Mesendoderm (in vitro differentiated cells): ENCODE data around the gene RNFT1. TPM values are rescaled to one million over a fixed set of nuclear protein-coding genes. Genes with fewer than 3 reads are reported as not detected.
A peak's percentile ranks its signal among the peaks of the same experiment; 100 is the strongest.
"Not testable (repeated sequence)": the region's sequence is repeated elsewhere in the genome, so short reads cannot be mapped to it uniquely, and the experiment has no call there.

Source experiments
- DNase-seq: peaks from one replicate; pipeline ENCODE4 v3.0.0; 2013
- H2AK5ac ChIP-seq: 2 replicates; pipeline ENCODE4 v1.6.1; 2013; ENCODE audit warnings: low read length, inconsistent platforms
- H2BK120ac ChIP-seq: 2 replicates; pipeline ENCODE4 v1.6.1; 2013; ENCODE audit warnings: low read depth, mild to moderate bottlenecking, low read length, moderate library complexity, mixed read lengths
- H2BK15ac ChIP-seq: replicated peaks from 2 replicates; pipeline ENCODE4 v1.6.1; 2013; ENCODE audit warnings: low read depth, mild to moderate bottlenecking, moderate library complexity
- H2BK5ac ChIP-seq: 2 replicates; pipeline ENCODE4 v1.6.1; 2013; ENCODE audit warnings: low read length, inconsistent platforms
- H3K18ac ChIP-seq: 2 replicates; pipeline ENCODE4 v1.6.1; 2013; ENCODE audit warnings: mild to moderate bottlenecking, low read length, mixed read lengths
- H3K23ac ChIP-seq: one replicate; pipeline ENCODE4 v1.6.1; 2013; ENCODE audit warnings: low read length
- H3K27ac ChIP-seq: 2 replicates; pipeline ENCODE4 v1.5.1; 2013; ENCODE audit warnings: low read depth, mild to moderate bottlenecking, inconsistent platforms, low read length, moderate library complexity
- H3K27me3 ChIP-seq: 2 replicates; pipeline ENCODE4 v1.6.1; 2013; ENCODE audit warnings: low read length, control low read depth, mild to moderate bottlenecking, inconsistent platforms; ENCODE audit not compliant: insufficient read depth, poor library complexity
- H3K36me3 ChIP-seq: 2 replicates; pipeline ENCODE4 v1.6.1; 2013; ENCODE audit warnings: low read length, inconsistent platforms; ENCODE audit not compliant: control insufficient read depth, insufficient read depth
- H3K4ac ChIP-seq: one replicate; pipeline ENCODE4 v1.6.1; 2013; ENCODE audit warnings: low read depth, mild to moderate bottlenecking, low read length, moderate library complexity
- H3K4me1 ChIP-seq: 2 replicates; pipeline ENCODE4 v1.6.1; 2013; ENCODE audit warnings: low read depth, low read length, inconsistent platforms; ENCODE audit not compliant: control insufficient read depth
- H3K4me2 ChIP-seq: 2 replicates; pipeline ENCODE4 v1.6.1; 2013; ENCODE audit warnings: low read length
- H3K4me3 ChIP-seq: 2 replicates; pipeline ENCODE4 v1.5.1; 2013; ENCODE audit warnings: mild to moderate bottlenecking, low read length
- H3K56ac ChIP-seq: one replicate; pipeline ENCODE4 v1.6.1; 2013; ENCODE audit warnings: low read length
- H3K79me1 ChIP-seq: 2 replicates; pipeline ENCODE4 v1.6.1; 2013; ENCODE audit warnings: low read length, inconsistent platforms
- H3K79me2 ChIP-seq: 2 replicates; pipeline ENCODE4 v1.6.1; 2013; ENCODE audit warnings: mild to moderate bottlenecking, low read length; ENCODE audit not compliant: control insufficient read depth, insufficient read depth
- H3K9ac ChIP-seq: 2 replicates; pipeline ENCODE4 v1.6.1; 2013; ENCODE audit warnings: low read length, inconsistent platforms
- H4K5ac ChIP-seq: one replicate; pipeline ENCODE4 v1.6.1; 2013; ENCODE audit warnings: low read length
- H4K8ac ChIP-seq: one replicate; pipeline ENCODE4 v1.6.1; 2013; ENCODE audit warnings: low read depth, mild to moderate bottlenecking, control low read depth, low read length, moderate library complexity
- WGBS: extraction: QIAGEN DNeasy Blood & Tissue Kit; methylation state at CpG from one replicate; pipeline ENCODE4 v1.1.7; 2013; ENCODE audit warnings: low lambda C conversion rate, missing lambda C conversion rate; ENCODE audit not compliant: insufficient coverage; ENCODE audit errors: extremely low coverage; 5-methylcytosine and 5-hydroxymethylcytosine counted together
- polyA plus RNA-seq, 2 experiments: library from polyadenylated mRNA; stranded (reverse); fragments of 200-250 nt; gene quantifications; one replicate each; pipeline ENCODE4 v1.2.3, GENCODE V29; 2013

The RNFT1 gene, protein sequence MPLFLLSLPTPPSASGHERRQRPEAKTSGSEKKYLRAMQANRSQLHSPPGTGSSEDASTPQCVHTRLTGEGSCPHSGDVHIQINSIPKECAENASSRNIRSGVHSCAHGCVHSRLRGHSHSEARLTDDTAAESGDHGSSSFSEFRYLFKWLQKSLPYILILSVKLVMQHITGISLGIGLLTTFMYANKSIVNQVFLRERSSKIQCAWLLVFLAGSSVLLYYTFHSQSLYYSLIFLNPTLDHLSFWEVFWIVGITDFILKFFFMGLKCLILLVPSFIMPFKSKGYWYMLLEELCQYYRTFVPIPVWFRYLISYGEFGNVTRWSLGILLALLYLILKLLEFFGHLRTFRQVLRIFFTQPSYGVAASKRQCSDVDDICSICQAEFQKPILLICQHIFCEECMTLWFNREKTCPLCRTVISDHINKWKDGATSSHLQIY
- polyA plus RNA-seq (2013, experiment 1 of 2), result 5.3 TPM
- 5.7 TPM for polyA plus RNA-seq (2013, experiment 2 of 2)

DNA sequence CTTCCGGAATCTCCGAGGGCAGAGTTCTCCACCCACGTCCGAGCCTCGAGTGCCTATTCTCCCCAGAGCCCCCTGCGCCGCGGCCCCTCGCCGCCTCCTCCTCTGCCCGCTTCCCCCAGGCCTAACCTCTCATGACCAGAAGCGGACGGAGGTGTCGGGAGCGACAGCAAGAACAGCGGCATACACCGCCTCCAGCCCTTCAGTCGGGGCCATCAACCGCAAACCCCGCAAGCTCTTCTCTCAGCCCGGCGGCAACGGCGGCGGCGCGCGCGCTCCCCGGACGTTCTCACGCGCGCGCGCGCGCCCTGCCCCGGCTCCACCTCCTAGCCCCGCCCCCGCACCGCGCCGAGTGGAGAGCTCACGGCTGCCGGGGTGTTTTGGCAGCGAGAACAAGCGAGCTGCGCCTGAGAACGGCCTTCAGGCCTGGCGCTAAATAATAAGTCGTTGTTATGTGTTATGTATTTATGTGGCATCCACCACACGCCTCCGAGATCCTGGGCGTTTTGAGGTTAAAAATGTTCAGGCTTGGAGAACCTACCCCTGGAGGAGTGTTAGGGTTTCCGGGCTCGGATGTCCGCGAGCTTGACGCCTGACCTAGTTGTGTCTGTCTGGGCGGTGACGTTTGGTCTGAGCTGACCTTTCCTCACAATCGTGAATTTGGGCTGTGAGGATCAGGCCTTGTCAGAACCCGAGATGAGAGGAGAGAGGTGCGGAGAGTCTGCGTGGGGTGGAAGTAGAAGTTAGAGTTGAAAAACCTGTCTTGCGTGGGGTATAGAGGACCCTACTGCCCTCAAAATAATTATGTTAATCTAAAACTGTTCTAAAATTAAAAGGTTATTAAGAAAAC, at the start of gene RNFT1:
TSS of gene RNFT1 (minus strand) at position 259 of the 847 bp plus-strand sequence. CDS start at position 182, 77 bp downstream.
- peak; percentile 88 for DNase-seq
- Histone ChIP-seq H3K4me1 (peaks cover 2% of the 10 kb centered on the region), H2BK120ac (no peak within 1 kb of the TSS), H4K8ac (no peak within 1 kb of the TSS), H3K79me2 (no peaks in the 10 kb centered on the region), H3K36me3 (no peaks in the 10 kb centered on the region), H2AK5ac (no peak within 1 kb of the TSS), H3K23ac (no peak within 1 kb of the TSS), H3K27ac (no peak within 1 kb of the TSS), H3K9ac (peak within 1 kb of the TSS; percentile 90), H4K5ac (no peak within 1 kb of the TSS), H2BK15ac (no peak within 1 kb of the TSS), H3K4me3 (peak within 1 kb of the TSS; percentile 83), H3K18ac (peak within 1 kb of the TSS; percentile 35), H3K4ac (no peak within 1 kb of the TSS), H3K79me1 (no peaks in the 10 kb centered on the region), H3K4me2 (peak within 1 kb of the TSS; percentile 95), H3K27me3 (no peaks in the 10 kb centered on the region), H2BK5ac (no peak within 1 kb of the TSS), H3K56ac (peak within 1 kb of the TSS; percentile 95)
- no CpG with 5 or more reads among the region's 67 CpGs for WGBS

DNA sequence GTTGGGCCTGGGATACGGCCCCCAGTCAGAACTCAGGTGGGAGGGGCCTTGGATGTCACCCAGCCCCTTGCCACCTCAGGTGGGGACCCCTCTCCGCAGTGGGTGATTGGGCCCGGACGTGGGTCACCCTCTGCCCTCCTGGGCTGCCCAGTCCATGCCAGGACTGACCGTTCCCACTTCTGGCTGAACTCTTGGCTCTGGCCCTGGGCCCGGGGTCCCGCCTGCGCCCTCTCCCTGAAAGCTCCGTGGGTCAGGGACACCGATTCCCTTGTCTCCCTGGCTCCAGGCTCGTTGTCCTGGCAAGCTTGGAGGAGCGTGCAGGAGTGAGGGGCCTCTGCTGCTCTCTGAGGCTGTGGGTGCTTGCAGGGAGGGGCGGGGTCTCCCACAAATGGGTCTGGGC, 44.8 kb upstream of the RNFT1 start:
- not testable (repeated sequence) for H3K9ac ChIP-seq, H3K79me1 ChIP-seq, H3K4me2 ChIP-seq, H3K4me3 ChIP-seq, H4K5ac ChIP-seq, DNase-seq, H3K27ac ChIP-seq, H3K18ac ChIP-seq, H2BK15ac ChIP-seq, H2BK120ac ChIP-seq, H3K56ac ChIP-seq, H4K8ac ChIP-seq, H3K27me3 ChIP-seq, H3K36me3 ChIP-seq, H2AK5ac ChIP-seq, H3K4me1 ChIP-seq, H2BK5ac ChIP-seq, H3K4ac ChIP-seq, H3K23ac ChIP-seq, H3K79me2 ChIP-seq
- WGBS, result no CpG with 5 or more reads among the region's 13 CpGs

DNA sequence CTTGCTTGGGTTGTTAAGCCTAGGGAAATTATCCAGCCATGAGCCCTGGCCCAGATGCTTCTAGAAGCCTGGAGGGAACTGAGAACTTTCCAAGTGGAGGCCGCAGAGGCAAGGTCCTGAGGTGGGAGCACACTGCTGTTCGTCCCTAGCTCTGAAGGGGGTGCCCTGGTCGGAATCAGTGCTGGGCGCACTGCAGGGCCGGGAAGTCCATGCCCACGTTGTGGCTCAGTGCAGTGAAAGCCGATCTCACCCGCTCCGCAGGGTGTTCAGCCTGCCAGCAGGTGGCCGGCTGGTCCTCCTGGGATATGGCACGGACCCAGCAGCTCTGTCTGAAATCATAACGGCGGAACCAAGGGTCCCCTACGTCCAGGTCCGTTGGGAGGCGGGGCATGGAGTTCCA, 43.8 kb upstream of the RNFT1 start:
- not testable (repeated sequence) for H3K23ac ChIP-seq, H3K18ac ChIP-seq, H2BK120ac ChIP-seq, H2BK15ac ChIP-seq, H4K5ac ChIP-seq, H3K56ac ChIP-seq, H4K8ac ChIP-seq, H3K79me1 ChIP-seq, H3K9ac ChIP-seq, H3K4me2 ChIP-seq, H3K4ac ChIP-seq, H3K79me2 ChIP-seq, H2AK5ac ChIP-seq, H3K27ac ChIP-seq, DNase-seq, H3K4me1 ChIP-seq, H2BK5ac ChIP-seq, H3K27me3 ChIP-seq, H3K4me3 ChIP-seq, H3K36me3 ChIP-seq
- no CpG with 5 or more reads among the region's 16 CpGs for WGBS

DNA sequence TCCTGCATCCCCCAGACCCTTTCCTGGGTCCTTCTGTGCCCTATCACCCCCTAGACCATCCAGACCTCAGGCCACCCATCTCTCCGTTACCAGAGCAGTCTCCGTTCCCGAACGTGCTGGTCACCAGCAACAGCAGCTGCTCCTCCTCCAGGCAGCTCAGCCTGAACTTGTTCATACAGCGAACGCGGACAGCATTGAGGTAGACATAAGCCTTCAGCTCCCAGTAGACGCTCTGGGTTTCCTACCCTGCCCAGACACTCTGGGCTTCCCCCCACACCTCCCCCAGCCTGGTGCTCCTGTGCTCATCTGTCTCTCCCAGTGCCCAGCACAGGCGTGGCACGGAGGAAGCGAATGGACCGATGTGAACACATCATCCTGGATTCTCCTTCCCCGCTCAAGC, 41.6 kb upstream of the RNFT1 start:
- Histone ChIP-seq H3K27me3 (no peaks in the 10 kb centered on the region), H3K18ac (no peak overlapping the region), H3K4me1 (no peaks in the 10 kb centered on the region), H3K79me2 (no peaks in the 10 kb centered on the region), H4K5ac (no peak overlapping the region), H3K79me1 (no peaks in the 10 kb centered on the region), H3K4me2 (no peak overlapping the region), H4K8ac (no peak overlapping the region), H2BK15ac (no peak overlapping the region), H3K27ac (no peak overlapping the region), H3K56ac (no peak overlapping the region), H3K4ac (no peak overlapping the region), H3K4me3 (no peak overlapping the region), H3K23ac (no peak overlapping the region), H3K36me3 (no peaks in the 10 kb centered on the region), H2BK120ac (no peak overlapping the region), H2AK5ac (no peak overlapping the region), H2BK5ac (no peak overlapping the region), H3K9ac (no peak overlapping the region)
- DNase-seq, result no peak
- WGBS, result no CpG with 5 or more reads among the region's 13 CpGs

- not testable (repeated sequence) for H3K4me2 ChIP-seq, H3K56ac ChIP-seq, H2AK5ac ChIP-seq, H2BK15ac ChIP-seq, H2BK120ac ChIP-seq, H3K9ac ChIP-seq, H3K18ac ChIP-seq, H3K27ac ChIP-seq, H3K36me3 ChIP-seq, H3K79me1 ChIP-seq, H3K79me2 ChIP-seq, H2BK5ac ChIP-seq, H4K5ac ChIP-seq, H3K4me1 ChIP-seq, H3K23ac ChIP-seq, H3K4me3 ChIP-seq, H3K4ac ChIP-seq, H4K8ac ChIP-seq, H3K27me3 ChIP-seq
- peak; percentile 4 for DNase-seq
- WGBS, result no CpG with 5 or more reads among the region's 5 CpGs
Observed at GRCh38 chr17:60004561-60004960, 40.0 kb upstream of the RNFT1 start.
